Measurements from ENCODE around the gene CEP250. TPM values are rescaled to one million over a fixed set of nuclear protein-coding genes. Genes with fewer than 3 reads are reported as not detected.

Gene CEP250
- polyA plus RNA-seq, 1 donor (not counting 4 experiments of a cell fraction or from before 2014, with no cell fraction given), result 8.1 TPM

DNA sequence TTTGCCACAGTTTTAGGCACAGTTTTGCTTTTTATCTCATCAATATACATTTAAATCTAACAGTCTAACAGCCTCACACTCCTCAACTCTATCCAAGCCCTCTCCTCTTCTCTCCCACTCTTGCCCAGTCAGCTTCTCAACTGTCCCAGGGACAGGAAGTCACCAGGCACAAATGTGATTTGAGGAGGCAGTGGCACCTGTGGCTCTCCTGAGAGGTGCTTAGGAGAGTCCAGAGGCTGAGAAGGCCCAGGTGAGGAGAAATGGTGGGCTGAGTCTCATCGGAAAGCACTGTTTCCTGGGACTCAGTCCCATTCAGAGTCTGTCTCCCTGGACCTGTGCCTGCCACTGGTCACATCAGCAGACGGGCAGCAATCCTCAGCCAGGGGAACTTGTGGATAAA lies 22.1 kb upstream of the CEP250 start:
- TF ChIP-seq EZH2 (IDR thresholded peaks at IDR 0.05; ENCODE audit: low read length), result no peak
- TF ChIP-seq, protein P1, sequence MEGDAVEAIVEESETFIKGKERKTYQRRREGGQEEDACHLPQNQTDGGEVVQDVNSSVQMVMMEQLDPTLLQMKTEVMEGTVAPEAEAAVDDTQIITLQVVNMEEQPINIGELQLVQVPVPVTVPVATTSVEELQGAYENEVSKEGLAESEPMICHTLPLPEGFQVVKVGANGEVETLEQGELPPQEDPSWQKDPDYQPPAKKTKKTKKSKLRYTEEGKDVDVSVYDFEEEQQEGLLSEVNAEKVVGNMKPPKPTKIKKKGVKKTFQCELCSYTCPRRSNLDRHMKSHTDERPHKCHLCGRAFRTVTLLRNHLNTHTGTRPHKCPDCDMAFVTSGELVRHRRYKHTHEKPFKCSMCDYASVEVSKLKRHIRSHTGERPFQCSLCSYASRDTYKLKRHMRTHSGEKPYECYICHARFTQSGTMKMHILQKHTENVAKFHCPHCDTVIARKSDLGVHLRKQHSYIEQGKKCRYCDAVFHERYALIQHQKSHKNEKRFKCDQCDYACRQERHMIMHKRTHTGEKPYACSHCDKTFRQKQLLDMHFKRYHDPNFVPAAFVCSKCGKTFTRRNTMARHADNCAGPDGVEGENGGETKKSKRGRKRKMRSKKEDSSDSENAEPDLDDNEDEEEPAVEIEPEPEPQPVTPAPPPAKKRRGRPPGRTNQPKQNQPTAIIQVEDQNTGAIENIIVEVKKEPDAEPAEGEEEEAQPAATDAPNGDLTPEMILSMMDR (optimal IDR thresholded peaks at IDR 0.05 in 1 of 3, IDR thresholded peaks at IDR 0.05 in 1 of 3, conservative IDR thresholded peaks at IDR 0.05 in 1 of 3; ENCODE audit: extremely low read depth in 1 of 3, insufficient read depth in 2 of 3, low read length in 3 of 3), result no peak
- Histone ChIP-seq H3K9ac (ENCODE audit: control insufficient read depth, extremely low read depth, insufficient read depth, low read length) (no peak overlapping the region), H3K79me2 (ENCODE audit: control insufficient read depth, insufficient read depth, low read length) (no peaks in the 10 kb centered on the region), H2AFZ (ENCODE audit: control insufficient read depth, low read length) (no peak overlapping the region), H3K27me3 (ENCODE audit: control insufficient read depth, extremely low read depth, insufficient read depth, low read length) (no peaks in the 10 kb centered on the region), H3K4me3 (ENCODE audit: control insufficient read depth in 2 of 3, extremely low read depth in 1 of 3, insufficient read depth in 2 of 3, low read depth in 1 of 3, low read length in 3 of 3) (no peak overlapping the region), H3K27ac (ENCODE audit: control insufficient read depth, insufficient read depth, low read length) (no peak overlapping the region), H3K36me3 (ENCODE audit: control insufficient read depth in 2 of 2, extremely low read depth in 1 of 2, insufficient read depth in 2 of 2, low read length in 2 of 2) (no peaks in the 10 kb centered on the region), H4K20me1 (ENCODE audit: control insufficient read depth, extremely low read depth, insufficient read depth, low read length) (no peaks in the 10 kb centered on the region), H3K9me3 (ENCODE audit: control insufficient read depth, low read depth, low read length) (no peaks in the 10 kb centered on the region), H3K9me1 (ENCODE audit: control insufficient read depth, extremely low read depth, insufficient read depth, low read length) (no peaks in the 10 kb centered on the region), H3K4me2 (ENCODE audit: control insufficient read depth, extremely low read depth, insufficient read depth, low read depth, low read length) (no peak overlapping the region), H3K4me1 (ENCODE audit: control insufficient read depth, extremely low read depth, insufficient read depth, low read length) (peaks cover 5% of the 10 kb centered on the region)
- FAIRE-seq, result no peak
- dilution Hi-C loops (cut with MboI; ENCODE audit: extremely low pct_ligation_motif_present, low sequenced_read_pairs), result no loop called here
- DNase-seq (ENCODE audit: low read depth, low spot score), result no peak

DNA sequence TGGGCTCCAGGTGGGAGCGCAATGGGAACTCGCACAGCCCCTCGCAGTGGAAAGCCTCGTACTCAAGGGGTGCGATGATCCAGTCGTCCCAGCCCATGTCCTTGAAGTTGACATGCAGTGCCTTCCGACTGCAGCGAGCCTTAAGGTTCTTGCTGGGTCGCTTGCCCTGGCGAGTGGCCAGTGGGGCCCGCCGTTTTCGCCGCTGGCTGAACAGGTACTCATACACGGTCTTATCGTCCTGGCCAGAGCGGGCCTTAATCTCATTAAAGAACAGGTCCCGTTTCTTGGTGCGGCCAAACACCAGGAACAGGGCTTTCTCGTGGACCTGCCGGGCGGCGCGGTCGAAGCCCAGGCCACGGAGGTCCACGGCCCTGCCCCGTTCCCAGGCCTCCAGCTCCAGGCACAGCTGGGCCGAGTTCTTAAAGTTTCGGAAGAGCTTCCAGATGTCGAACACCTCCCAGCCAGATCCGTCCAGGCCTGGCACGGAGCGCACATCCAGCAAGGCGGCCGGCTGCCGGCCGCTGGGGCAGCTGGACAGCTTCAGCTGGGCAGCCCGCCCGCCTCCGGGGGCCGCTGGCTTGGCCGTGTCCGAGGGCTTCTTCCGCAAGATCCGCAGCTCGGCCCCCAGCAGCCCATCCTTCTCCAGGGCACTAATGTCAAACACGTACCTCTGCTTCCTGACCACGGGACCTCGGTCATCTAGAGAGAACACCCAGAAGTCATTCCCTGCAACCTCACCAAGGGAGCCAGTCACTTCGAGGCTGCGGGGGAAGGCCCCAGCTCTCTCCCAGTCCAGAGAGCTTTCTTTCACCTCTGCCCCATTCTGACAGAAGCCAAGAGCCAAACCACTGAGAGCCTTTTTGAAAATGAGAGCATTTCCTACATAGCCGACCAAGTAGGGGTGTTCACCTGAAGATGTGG lies 21.1 kb upstream of the CEP250 start:
- no peak for FAIRE-seq
- Histone ChIP-seq H3K9me1 (ENCODE audit: control insufficient read depth, extremely low read depth, insufficient read depth, low read length) (no peaks in the 10 kb centered on the region), H3K27me3 (ENCODE audit: control insufficient read depth, extremely low read depth, insufficient read depth, low read length) (no peaks in the 10 kb centered on the region), H3K36me3 (ENCODE audit: control insufficient read depth in 2 of 2, extremely low read depth in 1 of 2, insufficient read depth in 2 of 2, low read length in 2 of 2) (no peaks in the 10 kb centered on the region), H3K4me3 (ENCODE audit: control insufficient read depth in 2 of 3, extremely low read depth in 1 of 3, insufficient read depth in 2 of 3, low read depth in 1 of 3, low read length in 3 of 3) (no peak overlapping the region), H4K20me1 (ENCODE audit: control insufficient read depth, extremely low read depth, insufficient read depth, low read length) (no peaks in the 10 kb centered on the region), H3K4me1 (ENCODE audit: control insufficient read depth, extremely low read depth, insufficient read depth, low read length) (peaks cover 15% of the 10 kb centered on the region), H3K9ac (ENCODE audit: control insufficient read depth, extremely low read depth, insufficient read depth, low read length) (no peak overlapping the region), H2AFZ (ENCODE audit: control insufficient read depth, low read length) (no peak overlapping the region), H3K9me3 (ENCODE audit: control insufficient read depth, low read depth, low read length) (no peaks in the 10 kb centered on the region), H3K27ac (ENCODE audit: control insufficient read depth, insufficient read depth, low read length) (no peak overlapping the region), H3K4me2 (ENCODE audit: control insufficient read depth, extremely low read depth, insufficient read depth, low read depth, low read length) (no peak overlapping the region), H3K79me2 (ENCODE audit: control insufficient read depth, insufficient read depth, low read length) (no peaks in the 10 kb centered on the region)
- TF ChIP-seq, protein P1 (optimal IDR thresholded peaks at IDR 0.05 in 1 of 3, IDR thresholded peaks at IDR 0.05 in 1 of 3, conservative IDR thresholded peaks at IDR 0.05 in 1 of 3; ENCODE audit: extremely low read depth in 1 of 3, insufficient read depth in 2 of 3, low read length in 3 of 3), result no peak
- DNase-seq (ENCODE audit: low read depth, low spot score), result no peak
- dilution Hi-C loops (cut with MboI; ENCODE audit: extremely low pct_ligation_motif_present, low sequenced_read_pairs), result no loop called here
